A673 (cell line): ENCODE data around the gene MAP3K5. TPM values are rescaled to one million over a fixed set of nuclear protein-coding genes. Genes with fewer than 3 reads are reported as not detected.

Experiments
- BruUV-seq: library from RNA; stranded (reverse); fragments of 400-500 nt; replicated peaks from 2 replicates; lab custom pipeline; 2021; lab: Mats Ljungman, UMichigan
- CTCF ChIA-PET: fragments of 300-600 bp; sonication (Branson Sonifier 250); formaldehyde crosslinking; loops from one replicate; lab custom pipeline; 2022; ENCODE audit warnings: antibody characterized with exemption; lab: Charles Lee
- POLR2A ChIA-PET: fragments of 300-600 bp; sonication (Branson Sonifier 250); formaldehyde crosslinking; loops from one replicate; lab custom pipeline; 2022; ENCODE audit warnings: antibody characterized with exemption; ENCODE audit not compliant: low non-redundant PET; lab: Charles Lee
- DNase-seq: peaks from one replicate; pipeline ENCODE4 v3.0.0-alpha.2; 2015; ENCODE audit warnings: low spot score
- H3K27ac ChIP-seq: fragments of 200-600 bp; sonication (generic); 2 replicates; pipeline ENCODE4 v1.5.1; 2016; ENCODE audit warnings: mixed run types, low read depth, mild to moderate bottlenecking, mixed read lengths, antibody characterized with exemption, low read length; ENCODE audit not compliant: poor library complexity, severe bottlenecking
- H3K27me3 ChIP-seq: fragments of 200-600 bp; sonication (generic); replicated peaks from 2 replicates; pipeline ENCODE4 v1.6.1; 2017; ENCODE audit warnings: mixed run types, low read depth, mild to moderate bottlenecking, mixed read lengths, antibody characterized with exemption, low read length; ENCODE audit not compliant: insufficient read depth, poor library complexity
- H3K36me3 ChIP-seq: fragments of 200-600 bp; sonication (generic); 2 replicates; pipeline ENCODE4 v1.6.1; 2016; ENCODE audit warnings: mixed run types, mild to moderate bottlenecking, mixed read lengths, antibody characterized with exemption, low read length; ENCODE audit not compliant: insufficient read depth, poor library complexity, severe bottlenecking
- H3K4me1 ChIP-seq: fragments of 200-600 bp; sonication (generic); 2 replicates; pipeline ENCODE4 v1.6.1; 2017; ENCODE audit warnings: mixed run types, mild to moderate bottlenecking, mixed read lengths, antibody characterized with exemption, low read length; ENCODE audit not compliant: insufficient read depth, poor library complexity, severe bottlenecking
- H3K4me3 ChIP-seq: fragments of 200-600 bp; sonication (generic); 2 replicates; pipeline ENCODE4 v1.5.1; 2016; ENCODE audit warnings: low read depth, mixed run types, mild to moderate bottlenecking, mixed read lengths, low read length; ENCODE audit not compliant: poor library complexity, severe bottlenecking
- H3K9me3 ChIP-seq: fragments of 200-600 bp; sonication (generic); 2 replicates; pipeline ENCODE4 v1.6.1; 2016; ENCODE audit warnings: mixed run types, low read depth, mild to moderate bottlenecking, mixed read lengths, antibody characterized with exemption, low read length; ENCODE audit not compliant: poor library complexity, severe bottlenecking
- EZH2 ChIP-seq: fragments of 200-600 bp; sonication (generic); IDR thresholded peaks from 2 replicates; pipeline ENCODE4 v1.6.1; 2017; ENCODE audit warnings: borderline replicate concordance, low read depth, mild to moderate bottlenecking, mixed read lengths, antibody characterized with exemption, low read length; ENCODE audit not compliant: poor library complexity, severe bottlenecking
- intact Hi-C: fragments of 100-400 bp; cut with micrococcal nuclease; formaldehyde crosslinking; loops from one replicate; pipeline ENCODE4 v1.10.0; 2022; ENCODE audit not compliant: unreplicated experiment
- total RNA-seq: library from RNA; stranded (reverse); gene quantifications from 2 replicates; pipeline ENCODE4 v1.2.3, GENCODE V29; 2021
- TF ChIP-seq, protein P1 (sequence below): fragments of 300-800, 200-600 bp; sonication (generic); conservative IDR thresholded peaks from 2 replicates; pipeline ENCODE4 v1.5.1; 2017; ENCODE audit warnings: low read depth, mild to moderate bottlenecking, antibody characterized with exemption, low read length, moderate library complexity, mixed read lengths

Gene MAP3K5
- total RNA-seq, 1 experiment from 2014 or later: 5.4 TPM

DNA sequence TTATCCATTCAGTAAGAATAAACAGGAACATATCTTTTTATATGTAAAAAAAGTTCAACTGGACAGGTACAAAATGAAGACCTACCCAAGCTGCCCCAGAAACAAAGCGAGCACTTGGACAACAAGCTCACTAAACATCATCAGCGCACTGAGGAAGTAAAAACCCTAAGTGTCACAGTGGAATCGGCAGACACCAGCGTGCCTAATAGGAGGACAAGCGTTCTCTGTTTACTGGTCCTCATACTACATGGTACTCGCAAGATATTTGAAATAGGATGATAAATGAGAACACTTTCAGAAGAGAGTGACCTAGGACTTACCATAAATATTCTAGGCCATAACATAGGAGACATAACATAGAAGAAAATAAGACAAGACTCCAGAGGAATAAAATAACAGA, 260.2 kb downstream of the MAP3K5 start:
- TF ChIP-seq, protein P1, sequence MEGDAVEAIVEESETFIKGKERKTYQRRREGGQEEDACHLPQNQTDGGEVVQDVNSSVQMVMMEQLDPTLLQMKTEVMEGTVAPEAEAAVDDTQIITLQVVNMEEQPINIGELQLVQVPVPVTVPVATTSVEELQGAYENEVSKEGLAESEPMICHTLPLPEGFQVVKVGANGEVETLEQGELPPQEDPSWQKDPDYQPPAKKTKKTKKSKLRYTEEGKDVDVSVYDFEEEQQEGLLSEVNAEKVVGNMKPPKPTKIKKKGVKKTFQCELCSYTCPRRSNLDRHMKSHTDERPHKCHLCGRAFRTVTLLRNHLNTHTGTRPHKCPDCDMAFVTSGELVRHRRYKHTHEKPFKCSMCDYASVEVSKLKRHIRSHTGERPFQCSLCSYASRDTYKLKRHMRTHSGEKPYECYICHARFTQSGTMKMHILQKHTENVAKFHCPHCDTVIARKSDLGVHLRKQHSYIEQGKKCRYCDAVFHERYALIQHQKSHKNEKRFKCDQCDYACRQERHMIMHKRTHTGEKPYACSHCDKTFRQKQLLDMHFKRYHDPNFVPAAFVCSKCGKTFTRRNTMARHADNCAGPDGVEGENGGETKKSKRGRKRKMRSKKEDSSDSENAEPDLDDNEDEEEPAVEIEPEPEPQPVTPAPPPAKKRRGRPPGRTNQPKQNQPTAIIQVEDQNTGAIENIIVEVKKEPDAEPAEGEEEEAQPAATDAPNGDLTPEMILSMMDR: no peak
- no peaks in the 10 kb centered on the region for H3K36me3 ChIP-seq
- H3K9me3 ChIP-seq: no peaks in the 10 kb centered on the region
- H3K4me1 ChIP-seq: no peaks in the 10 kb centered on the region
- DNase-seq: no peak
- CTCF ChIA-PET: no interaction called here
- POLR2A ChIA-PET: no interaction called here
- no peak overlapping the region for H3K4me3 ChIP-seq
- intact Hi-C loops: no loop called here
- H3K27ac ChIP-seq: no peak overlapping the region
- H3K27me3 ChIP-seq: no peaks in the 10 kb centered on the region
- BruUV-seq: no TSS peak

DNA sequence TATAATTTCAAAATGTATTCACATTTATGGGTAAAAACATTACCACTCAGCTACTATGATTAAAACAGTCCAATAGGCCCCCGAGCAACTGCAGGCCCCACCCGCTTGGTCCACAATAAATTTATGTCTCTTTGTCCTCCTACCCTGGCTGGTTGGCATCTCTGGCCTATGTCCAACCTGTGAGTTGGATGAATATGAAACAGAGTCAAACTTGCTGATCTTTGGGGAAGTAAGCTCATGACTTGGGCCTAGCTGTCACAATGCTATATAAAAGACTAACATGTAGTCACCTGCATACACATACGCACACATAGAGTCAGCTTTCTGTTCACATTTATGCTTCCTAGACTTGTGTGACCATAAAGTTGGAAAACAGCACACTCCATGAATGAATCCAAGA, 262.6 kb downstream of the MAP3K5 start:
- POLR2A ChIA-PET: no interaction called here

DNA sequence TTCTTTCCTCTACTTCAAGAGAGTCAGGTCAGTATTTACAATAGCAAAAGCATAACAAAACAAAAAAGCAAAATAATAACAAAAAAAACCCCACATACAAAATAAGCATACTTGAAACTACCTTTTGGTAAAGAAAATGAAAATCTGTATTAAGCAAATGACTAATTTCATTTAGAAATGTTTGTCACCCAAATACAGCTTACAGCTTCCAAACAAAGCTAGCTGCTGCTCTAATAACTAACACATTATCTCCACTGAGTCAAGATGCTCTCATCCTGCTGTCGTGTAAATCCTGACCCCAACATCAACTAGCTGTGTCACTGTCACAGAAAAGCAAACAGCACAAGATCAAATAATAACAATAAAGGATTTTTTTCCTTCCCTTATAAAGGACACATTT, 263.8 kb downstream of the MAP3K5 start:
- POLR2A ChIA-PET: no interaction called here
- no peaks in the 10 kb centered on the region for H3K36me3 ChIP-seq
- no peaks in the 10 kb centered on the region for H3K4me1 ChIP-seq
- H3K27me3 ChIP-seq: no peaks in the 10 kb centered on the region
- no peak overlapping the region for H3K4me3 ChIP-seq
- intact Hi-C loops: no loop called here
- no peak for TF ChIP-seq EZH2
- TF ChIP-seq, protein P1: no peak
- CTCF ChIA-PET: no interaction called here
- H3K9me3 ChIP-seq: no peaks in the 10 kb centered on the region
- no TSS peak for BruUV-seq
- no peak for DNase-seq
- no peak overlapping the region for H3K27ac ChIP-seq

More for the DNA sequence above, 262.6 kb downstream of the MAP3K5 start:
- no peak for DNase-seq
- BruUV-seq: no TSS peak
- Histone ChIP-seq H3K4me3 (no peak overlapping the region), H3K27ac (no peak overlapping the region), H3K27me3 (no peaks in the 10 kb centered on the region), H3K9me3 (no peaks in the 10 kb centered on the region), H3K4me1 (no peaks in the 10 kb centered on the region), H3K36me3 (no peaks in the 10 kb centered on the region)
- intact Hi-C loops: no loop called here
- CTCF ChIA-PET: no interaction called here
- TF ChIP-seq, protein P1: no peak
- TF ChIP-seq EZH2: no peak
